GM18858 (cell line): ENCODE measurements around the gene SOX10.

Experiments
- ATAC-seq: cut with Tn5 transposase; IDR thresholded peaks from one replicate; pipeline ENCODE4 v1.9.1; 2021; ENCODE audit not compliant: unreplicated experiment

Gene SOX10

DNA sequence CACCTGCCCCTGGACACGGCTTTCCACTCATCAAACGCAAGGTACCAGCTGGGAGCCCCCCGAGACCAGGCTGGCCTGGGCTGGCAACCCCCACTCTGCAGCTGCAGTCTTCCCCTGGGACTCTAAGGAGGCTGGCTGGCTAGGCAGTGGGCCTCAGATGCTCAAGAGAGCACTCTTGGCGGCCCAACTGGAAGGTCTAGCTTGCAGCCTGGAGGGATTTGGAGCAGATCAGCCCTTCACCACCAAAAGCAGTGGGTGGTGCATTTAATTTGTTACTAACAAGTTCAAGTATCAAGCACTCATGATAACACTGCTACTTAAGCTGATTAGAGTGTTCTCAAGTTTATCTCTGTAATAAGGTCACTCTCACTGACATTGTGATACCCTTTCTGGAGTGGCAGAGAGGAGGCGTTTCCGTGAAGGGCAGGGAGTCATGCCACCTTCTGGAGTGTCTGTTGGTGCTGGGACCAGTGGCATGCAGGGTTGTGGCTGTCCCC is 52.4 kb downstream of the SOX10 start:
- ATAC-seq, result no peak

DNA sequence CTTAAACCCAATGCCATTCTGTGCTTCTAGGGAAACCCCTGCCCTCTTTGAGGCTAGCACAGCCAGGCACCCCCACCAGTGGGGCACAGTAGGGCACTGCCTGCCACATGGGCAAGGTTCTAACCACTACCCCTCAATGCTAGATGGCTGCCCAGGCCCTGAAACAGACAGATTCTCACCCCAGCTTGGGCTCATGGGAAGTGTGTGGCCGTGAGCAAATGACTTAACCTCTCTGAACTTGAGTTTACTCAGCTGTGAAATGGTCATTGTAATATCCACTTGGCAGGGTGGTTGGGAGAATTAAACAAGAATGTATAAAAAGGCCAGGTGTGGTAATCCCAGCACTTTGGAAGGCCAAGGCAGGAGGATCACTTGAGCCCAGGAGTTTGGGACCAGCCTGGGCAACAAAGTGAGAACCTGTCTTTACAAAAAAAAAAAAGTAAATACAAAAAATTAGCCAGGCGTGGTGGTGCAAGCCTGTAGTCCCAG is 53.4 kb downstream of the SOX10 start:
- ATAC-seq, result no peak

DNA sequence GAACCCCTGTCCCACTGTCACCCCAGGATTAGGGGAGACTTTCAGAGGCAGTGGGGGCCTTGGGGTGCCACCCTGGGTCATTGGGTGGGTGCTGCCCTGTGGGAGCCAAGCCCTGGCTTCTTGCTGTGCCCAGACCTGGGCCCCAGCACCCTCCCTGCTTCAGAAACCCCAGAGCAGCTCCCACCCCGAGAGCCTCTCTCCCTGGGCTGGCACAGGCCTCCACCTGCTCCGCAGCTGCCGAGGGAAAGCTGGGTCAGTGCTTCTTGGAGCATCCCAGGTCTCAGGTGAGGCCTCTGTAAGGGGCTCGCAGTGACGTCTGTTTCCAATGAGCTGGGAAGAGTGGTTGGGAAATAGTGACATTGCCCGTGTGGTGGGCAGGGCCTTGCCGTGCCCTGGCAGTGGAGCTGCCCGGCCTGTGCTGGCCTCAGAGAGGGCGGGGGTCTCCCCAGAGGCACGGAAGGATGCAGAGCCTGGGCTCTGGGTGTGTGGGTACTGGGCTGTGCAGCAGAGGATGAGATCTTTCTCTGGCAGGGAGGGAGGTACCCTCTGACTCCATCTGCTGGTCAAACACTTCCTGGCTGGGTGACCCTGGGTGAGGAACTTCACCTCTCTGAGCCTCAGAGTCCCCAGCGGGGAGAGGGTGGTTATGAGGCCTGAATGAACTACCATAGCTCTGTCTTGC is 53.9 kb downstream of the SOX10 start:
- no peak for ATAC-seq

DNA sequence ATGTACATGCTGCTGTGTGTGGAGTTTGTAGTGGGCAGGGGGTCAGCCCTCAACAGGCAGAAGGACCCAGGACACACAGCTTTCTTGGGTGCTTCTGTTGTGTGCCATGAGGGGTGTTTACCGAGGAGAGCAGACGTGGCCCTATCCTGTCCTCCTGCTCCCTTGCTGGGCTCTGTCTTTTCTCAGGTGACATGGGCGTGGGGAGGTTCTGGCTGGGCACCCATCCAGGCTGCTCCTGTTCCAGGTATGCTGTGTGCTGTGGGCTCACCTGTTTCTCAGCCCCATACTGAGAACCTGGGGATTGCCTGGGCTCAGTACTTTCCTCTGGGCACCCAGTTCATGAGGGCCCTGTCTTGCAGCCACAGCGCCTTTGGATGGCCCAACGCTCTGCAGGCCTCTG is 55.0 kb downstream of the SOX10 start:
- no peak for ATAC-seq

DNA sequence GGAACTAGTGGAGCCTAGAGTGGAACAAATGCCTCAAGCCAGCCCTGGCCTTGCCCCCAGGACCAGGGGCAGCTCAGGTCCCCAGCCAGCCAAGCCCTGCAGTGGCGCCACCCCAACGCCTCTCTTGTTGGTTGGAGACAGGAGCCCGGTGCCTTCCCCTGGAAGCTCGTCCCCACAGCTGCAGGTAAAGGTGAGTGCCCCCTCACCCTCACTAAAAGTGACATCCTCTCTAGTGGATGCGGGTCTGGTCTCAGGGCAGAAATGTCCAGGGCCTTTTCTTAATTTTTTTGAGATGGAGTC is 56.8 kb downstream of the SOX10 start:
- ATAC-seq, result no peak

DNA sequence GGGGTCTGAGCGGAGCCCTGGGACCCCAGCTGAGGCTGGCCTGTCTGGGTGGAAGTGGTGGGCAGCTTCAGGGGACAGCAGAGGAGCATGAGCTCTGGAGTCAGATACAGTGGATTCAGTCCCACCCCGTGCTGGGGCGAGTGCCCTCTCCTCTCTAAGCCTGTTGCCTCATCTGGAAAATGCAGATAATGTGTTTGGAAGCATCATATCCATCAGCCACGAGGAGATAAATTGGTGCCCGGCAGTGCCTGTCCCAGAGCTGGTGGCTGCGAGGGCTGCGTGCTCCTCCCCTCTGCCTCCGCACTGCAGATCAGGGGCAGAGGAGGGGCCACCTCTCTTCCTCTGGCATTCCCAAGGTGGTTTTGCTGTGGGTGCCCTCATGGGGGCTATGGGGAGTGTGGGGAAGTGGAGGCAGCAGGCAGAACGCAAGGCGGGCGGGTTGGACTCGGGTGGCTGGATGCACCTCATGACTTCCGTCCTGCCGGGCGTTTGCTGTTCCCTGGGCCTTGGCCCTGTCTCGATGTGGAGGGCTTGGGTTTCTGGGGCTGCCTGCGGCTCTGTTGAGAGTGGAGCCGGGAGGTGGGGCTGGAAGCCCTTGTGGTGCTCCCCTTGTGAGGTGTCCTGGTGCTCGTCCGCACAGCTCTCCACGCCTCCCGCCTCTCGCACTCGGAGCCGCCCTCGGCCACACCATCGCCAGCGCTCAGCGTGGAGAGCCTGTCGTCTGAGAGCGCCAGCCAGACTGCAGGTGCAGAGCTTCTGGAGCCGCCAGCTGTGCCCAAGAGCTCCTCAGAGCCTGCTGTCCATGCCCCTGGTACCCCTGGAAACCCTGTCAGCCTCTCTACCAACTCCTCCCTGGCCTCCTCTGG is 57.4 kb downstream of the SOX10 start:
- no peak for ATAC-seq

DNA sequence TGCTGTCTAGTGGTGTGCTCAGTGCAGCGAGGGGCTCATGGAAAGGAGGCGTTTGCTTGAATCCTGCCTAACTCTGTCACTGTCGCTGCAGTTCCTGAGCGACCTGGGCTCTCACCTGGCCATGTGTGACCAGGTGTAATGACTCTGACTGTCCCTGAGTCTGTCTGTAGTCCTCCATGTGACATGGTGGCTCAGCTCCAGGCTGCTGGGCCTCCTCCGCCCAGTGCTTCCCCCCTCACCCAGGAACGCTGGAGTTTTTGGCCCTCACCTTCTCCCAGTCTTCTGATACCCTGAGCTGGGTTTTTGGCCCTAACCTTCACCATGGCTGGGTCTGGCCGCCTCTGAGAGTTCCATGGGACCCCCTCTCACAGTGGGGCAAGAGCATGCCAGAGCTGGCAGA is 58.0 kb downstream of the SOX10 start:
- no peak for ATAC-seq

DNA sequence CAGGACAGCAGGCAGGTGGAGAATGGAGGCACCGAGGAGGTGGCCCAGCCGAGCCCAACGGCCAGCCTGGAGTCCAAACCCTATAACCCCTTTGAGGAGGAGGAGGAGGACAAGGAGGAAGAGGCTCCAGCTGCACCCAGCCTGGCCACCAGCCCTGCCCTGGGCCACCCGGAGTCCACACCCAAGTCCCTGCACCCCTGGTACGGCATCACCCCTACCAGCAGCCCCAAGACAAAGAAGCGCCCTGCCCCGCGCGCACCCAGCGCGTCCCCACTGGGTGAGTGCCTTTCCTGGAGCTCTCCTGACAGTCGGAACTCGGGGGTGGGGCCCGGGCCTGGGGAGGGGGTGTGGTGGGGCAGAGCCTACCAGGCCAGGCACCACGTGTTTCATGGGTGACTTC is 58.6 kb downstream of the SOX10 start:
- no peak for ATAC-seq

DNA sequence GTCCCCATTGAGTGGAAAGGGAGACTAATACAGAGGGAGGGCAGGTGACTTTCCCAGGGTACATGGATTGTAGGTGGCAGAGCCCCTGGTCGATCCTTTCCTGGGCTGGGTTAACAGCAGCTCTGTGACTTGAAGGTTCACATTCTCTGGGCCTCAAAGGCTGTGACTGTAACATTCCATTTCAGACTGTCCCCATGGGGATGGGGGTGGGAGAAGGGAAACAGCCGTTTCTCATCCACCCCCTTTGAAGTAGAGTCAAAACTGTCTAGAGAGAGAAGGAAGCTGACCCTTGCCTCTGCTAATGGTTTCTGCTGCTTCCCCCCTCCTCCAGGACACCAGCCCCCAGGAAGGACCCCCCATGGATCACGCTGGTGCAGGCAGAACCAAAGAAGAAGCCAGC is 59.0 kb downstream of the SOX10 start:
- no peak for ATAC-seq

DNA sequence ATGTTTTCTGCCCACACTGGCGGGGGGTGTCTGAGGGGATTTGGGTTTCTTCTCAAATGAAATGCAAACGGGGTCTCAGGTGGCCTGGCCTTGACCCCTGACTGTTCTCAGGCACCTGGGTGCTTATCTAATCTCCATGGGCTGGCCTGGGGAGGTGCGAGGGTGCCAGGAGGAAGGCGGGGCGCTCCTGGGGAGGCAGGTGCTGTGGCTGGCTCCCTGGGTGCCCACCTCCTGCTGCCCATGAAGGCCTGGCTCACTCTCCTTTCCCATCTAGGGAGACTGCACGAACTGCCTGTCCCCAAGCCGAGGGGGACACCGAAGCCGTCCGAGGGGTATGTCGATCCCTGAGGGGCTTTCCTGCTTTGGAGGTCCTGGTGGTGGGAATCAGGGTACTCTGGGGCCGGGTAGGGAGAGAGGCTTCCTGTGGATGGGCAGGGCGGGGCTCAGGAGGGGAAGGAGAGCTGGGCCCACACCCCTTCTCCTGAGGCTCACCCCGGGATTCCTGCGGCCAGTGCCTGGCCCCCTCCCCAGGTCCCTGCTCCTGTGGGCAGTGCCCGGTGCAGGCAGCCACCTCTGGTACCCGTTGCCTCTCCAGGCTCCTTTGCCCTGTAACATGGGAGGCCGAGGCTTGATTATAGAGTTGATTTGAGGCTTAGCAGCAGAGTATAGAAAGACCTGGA is 59.8 kb downstream of the SOX10 start:
- ATAC-seq, result no peak

DNA sequence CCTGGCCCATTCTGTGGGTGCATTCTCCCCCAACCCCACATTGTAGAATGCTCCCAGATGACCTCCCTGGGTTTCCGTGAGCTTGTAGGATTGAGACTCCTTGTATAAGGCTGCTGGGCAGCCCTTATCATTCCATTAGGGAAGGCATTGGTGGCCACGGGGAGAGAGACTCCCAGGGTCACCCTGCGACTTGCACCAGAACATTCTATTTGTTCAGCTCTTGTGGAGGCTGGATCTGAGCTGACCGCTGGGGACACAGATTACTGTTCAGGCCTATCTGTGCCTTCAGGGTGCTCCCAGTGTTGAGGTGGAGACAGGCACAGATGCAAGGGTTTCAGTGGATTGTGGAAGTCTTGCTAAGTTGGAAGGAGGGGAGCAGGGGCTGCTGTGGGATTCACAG is 60.4 kb downstream of the SOX10 start:
- ATAC-seq, result no peak
